HFF-Myc (cell line): ENCODE measurements around the gene NYNRIN.

Source experiments
- DNase-seq: peaks from one replicate; pipeline ENCODE4 v3.0.0-alpha.2; 2011; ENCODE audit warnings: low read depth; ENCODE audit errors: extremely low read depth
- H3K4me3 ChIP-seq: replicated peaks from 2 replicates; pipeline ENCODE4 v1.5.1; 2011; ENCODE audit warnings: low read depth, mild to moderate bottlenecking, control low read depth, low read length
- TF ChIP-seq, protein P1 (sequence below): IDR thresholded peaks from 2 replicates; pipeline ENCODE4 v1.5.1; 2012; ENCODE audit warnings: mild to moderate bottlenecking, low read depth, low read length, control low read depth; ENCODE audit errors: missing control alignments

Gene NYNRIN

DNA sequence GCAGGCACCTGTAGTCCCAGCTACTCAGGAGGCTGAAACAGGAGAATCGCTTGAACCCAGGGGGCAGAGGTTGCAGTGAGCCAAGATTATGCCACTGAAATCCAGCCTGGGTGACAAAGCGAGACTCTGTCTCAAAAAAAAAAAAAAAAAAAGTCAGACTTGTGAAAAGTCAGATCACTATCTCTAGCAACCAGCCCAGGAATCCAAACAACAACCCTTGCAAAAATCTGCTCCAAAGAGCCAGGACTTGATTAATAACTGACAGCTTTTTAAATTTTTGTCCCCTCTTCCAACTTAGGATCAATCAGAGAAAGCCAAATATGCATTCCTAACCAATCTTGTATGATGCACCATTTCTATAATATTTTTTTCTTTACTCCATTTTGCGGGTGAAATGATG is 38.5 kb upstream of the NYNRIN start:
- TF ChIP-seq, protein P1, sequence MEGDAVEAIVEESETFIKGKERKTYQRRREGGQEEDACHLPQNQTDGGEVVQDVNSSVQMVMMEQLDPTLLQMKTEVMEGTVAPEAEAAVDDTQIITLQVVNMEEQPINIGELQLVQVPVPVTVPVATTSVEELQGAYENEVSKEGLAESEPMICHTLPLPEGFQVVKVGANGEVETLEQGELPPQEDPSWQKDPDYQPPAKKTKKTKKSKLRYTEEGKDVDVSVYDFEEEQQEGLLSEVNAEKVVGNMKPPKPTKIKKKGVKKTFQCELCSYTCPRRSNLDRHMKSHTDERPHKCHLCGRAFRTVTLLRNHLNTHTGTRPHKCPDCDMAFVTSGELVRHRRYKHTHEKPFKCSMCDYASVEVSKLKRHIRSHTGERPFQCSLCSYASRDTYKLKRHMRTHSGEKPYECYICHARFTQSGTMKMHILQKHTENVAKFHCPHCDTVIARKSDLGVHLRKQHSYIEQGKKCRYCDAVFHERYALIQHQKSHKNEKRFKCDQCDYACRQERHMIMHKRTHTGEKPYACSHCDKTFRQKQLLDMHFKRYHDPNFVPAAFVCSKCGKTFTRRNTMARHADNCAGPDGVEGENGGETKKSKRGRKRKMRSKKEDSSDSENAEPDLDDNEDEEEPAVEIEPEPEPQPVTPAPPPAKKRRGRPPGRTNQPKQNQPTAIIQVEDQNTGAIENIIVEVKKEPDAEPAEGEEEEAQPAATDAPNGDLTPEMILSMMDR: no peak
- DNase-seq: no peak
- no peak overlapping the region for H3K4me3 ChIP-seq

DNA sequence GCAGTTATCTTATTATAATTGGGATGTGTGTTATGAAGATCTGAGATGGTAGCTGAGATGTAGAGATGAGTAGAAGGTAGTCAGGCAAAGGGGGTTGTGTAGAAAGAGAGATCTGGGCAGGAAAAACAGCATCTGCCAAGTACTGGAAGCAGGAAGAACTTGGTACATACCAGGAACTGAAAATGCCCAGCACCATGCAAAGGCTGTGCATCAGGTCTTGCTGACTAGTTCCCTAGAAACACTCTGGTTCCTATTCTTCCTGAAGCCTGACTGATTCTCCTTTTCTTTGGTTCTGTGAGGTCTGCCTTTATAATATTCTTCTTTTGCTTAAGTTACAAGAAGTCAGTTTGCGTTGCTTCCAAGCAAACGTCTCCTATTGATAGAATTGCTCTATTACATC is 37.5 kb upstream of the NYNRIN start:
- TF ChIP-seq, protein P1: no peak
- H3K4me3 ChIP-seq: no peak overlapping the region
- no peak for DNase-seq

GRCh38 chr14:24362241-24362960 is 36.4 kb upstream of the NYNRIN start:
- DNase-seq: no peak
- H3K4me3 ChIP-seq: no peak overlapping the region
- TF ChIP-seq, protein P1: no peak

GRCh38 chr14:24363401-24363800 is 35.4 kb upstream of the NYNRIN start:
- H3K4me3 ChIP-seq: no peak overlapping the region
- TF ChIP-seq, protein P1: no peak
- DNase-seq: no peak

- no peak for DNase-seq
Measured at GRCh38 chr14:24364841-24365240, 34.0 kb upstream of the NYNRIN start.

DNA sequence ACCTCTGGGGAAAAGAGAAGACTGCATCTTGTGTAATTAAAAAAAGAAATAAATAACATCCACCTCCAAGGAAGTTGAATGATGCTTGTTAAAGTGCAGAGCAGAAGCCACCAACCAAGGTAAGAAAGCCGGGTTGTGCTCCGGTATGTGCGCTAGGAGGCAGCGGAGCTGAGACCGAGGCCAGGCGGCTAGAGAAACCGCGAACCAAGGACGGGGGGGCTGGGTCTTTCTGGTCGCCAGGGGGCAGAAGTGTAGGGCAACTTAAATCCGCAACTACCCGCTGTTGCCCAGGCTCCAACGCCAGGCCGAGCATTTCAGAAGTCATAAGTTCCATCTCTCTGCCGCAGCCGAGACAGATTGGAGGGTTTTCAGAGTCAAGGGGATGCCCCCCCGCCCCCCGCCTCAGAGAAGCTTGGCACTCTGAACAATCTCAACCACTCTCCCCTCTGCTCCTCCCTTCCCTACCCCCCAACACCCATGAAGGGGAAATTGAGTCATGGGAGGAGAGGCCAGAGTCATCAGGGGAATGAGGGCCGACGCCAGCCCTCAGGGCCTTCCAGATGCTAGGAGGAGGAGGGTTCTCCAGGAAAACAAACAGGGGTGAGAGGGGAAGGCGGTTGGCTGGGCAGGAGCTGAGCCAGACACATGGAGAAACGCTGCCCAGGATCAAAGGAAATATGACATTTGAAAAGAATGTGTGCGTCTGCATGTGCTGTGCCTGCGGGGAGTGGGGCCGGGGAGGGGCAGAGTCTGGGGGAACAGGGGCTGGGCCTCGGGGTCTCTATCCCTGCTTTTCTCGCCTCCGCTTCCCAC is 33.0 kb upstream of the NYNRIN start:
- TF ChIP-seq, protein P1: peak; percentile 85
- H3K4me3 ChIP-seq: peak overlapping the region; percentile 94
- DNase-seq: peak; percentile 76

More at GRCh38 chr14:24364841-24365240, 34.0 kb upstream of the NYNRIN start:
- TF ChIP-seq, protein P1: no peak
- H3K4me3 ChIP-seq: no peak overlapping the region

- TF ChIP-seq, protein P1: no peak
- peak overlapping the region; percentile 94 for H3K4me3 ChIP-seq
- DNase-seq: peak; percentile 48
Measured at GRCh38 chr14:24366413-24366720, 32.4 kb upstream of the NYNRIN start.
